HG03469 (cell line): ENCODE data around the gene ZBTB49.

Experiments used
- ATAC-seq: cut with Tn5 transposase; IDR thresholded peaks from one replicate; pipeline ENCODE4 v1.9.1; 2021; ENCODE audit warnings: mild to moderate bottlenecking, moderate library complexity, moderate number of reproducible peaks; ENCODE audit not compliant: unreplicated experiment

The ZBTB49 gene

DNA sequence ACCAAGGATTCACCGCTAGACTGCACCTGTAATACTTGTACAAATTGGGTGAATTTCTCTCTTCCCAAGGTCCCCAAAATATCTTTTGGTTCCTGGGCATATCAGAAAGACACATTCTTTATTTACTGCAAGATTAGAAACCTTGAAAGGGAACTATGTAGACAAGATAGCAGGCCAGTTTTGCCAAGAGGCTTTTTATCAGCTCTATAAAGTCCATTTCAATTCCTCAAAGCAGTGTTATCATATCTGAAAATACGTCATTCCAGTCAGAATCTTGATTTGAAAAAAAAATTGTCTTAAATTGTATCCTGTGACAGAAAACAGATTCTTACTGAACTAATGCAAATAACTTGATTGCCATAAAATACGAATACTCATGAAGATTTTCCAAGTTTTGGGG is 59.8 kb downstream of the ZBTB49 start:
- no peak for ATAC-seq

DNA sequence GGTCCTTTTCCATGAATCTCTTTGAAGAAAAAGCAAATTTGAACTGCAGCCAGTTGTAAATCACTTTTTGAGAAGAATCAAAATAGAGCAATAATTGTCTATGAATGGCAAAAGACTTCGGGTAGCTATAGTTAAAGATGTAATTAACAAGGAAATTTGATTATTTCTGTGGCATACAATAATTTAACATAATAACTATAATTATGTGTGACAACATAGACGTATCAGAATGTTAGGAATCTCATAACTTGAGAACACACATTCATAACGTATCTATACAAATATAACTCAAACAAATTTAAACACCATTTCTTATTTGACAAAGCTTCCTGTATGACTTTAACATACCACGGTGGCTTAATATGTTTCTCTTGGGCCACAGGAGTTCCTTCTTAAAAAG is 60.9 kb downstream of the ZBTB49 start:
- ATAC-seq = no peak

DNA sequence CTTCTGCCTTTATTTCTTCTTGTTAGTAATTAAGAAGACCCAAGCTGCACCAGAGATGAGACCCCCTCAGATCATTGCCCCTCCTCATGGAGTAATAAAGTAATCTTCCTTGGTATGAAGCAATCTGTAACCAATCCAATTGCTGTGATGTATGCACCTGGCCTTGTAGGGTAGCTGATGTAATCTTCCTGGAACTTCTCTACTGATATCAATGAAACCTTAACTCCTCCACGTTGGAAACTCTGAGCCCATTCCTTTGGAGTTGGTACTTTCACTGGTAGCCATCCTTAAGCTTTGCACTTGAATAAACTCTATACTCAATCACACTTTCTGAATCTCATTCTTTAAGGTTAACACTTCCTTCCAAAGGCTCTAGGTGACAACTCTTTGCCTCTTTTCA is 65.3 kb downstream of the ZBTB49 start:
- ATAC-seq = no peak

DNA sequence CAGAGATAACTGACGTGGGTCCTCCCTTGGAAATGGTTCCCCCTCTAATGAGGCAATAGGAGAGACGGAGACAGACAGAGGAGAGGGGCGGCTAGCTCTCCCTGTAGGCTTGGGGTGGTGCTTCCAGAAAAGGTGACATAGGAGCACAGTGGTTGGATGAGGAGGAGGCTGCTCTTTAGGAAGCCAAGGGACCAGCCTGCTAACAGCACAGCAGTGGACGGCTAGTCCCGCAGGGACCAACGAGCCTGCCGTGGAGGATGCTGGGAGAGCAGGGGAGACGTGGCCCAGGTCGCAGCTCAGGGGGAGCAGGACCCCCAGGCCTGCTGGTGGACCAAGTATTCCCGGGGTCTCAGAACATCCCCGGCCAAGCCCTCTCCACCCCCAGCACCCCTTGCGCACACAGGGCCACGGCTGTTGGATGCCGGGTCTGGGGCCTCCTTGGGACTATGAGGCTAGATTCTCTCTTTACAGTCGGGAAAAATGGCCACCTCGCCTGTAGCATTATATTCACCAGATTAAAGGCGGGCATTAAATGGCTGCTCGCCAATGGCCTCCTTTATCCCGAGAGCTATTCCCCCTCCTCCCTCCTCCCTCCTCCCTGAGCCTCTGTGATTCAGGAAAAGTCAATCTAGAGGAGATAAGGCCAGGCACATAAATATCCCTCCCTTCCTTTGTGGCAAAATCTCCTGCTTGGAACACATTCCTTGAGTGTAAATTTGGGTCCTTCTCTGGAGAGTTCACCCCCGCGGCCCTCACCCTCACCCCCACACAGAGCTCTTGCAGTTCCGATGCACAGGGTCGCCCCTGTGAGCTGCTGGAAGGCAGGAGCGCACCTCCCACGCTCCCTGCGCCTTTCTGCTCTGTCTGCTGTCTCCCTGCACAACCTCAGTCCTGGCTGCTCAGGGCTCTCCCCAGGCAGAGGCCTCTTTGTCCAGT is 66.3 kb downstream of the ZBTB49 start:
- no peak for ATAC-seq

DNA sequence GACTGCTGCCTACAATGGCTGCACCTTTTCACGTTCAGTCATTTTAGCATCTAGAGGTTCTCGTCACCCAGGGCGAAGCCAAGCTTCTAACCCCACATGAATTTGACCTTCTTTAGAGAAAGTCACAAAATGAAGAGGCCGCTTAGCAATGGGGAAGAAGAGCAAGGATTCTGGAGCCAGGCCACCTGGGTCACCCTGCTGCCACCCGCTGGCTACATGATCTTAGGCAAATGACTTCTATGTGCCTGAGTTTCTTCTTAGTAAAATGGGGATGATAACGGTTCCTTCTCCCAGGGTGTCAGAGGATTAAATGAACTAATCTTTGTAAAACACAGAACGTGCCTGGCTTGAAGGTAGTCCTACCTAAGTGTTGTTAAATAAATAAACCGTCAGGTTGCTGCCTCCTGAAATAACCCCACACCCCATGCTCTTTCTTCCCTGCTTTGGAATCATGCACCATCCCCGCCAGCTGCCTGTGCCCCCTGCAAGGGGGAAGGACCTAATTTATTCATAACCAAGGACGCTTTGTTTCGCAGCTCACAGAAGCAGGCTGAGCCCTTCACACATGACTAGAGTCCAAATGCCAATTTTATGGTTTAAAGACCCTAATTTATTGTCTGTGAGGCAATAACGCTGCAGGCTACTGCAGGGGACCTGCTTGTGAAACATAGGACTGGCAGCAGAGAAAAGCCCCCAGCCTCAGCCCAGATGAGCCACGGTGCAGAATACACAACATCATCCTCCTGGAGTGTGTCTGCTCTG is 68.2 kb downstream of the ZBTB49 start:
- ATAC-seq = no peak

DNA sequence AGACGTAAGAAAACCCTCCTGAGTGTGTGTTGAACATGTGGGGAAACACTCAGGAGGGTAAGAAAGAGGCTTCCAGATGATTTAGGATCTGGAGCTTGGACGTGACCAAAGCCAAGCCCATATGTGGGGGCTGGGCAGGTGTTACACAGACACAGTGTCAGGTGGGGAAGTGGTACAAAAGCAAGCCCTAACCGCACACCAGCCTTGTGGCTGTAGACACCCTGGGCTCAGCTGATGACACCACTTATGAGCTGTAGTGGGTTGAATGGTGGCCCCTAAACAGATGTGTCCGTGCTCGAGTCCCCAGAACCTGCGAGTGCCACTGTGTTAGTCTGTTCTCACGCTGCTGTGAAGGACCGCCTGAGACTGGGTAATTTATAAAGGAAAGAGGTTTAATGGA is 71.8 kb downstream of the ZBTB49 start:
- ATAC-seq = no peak

DNA sequence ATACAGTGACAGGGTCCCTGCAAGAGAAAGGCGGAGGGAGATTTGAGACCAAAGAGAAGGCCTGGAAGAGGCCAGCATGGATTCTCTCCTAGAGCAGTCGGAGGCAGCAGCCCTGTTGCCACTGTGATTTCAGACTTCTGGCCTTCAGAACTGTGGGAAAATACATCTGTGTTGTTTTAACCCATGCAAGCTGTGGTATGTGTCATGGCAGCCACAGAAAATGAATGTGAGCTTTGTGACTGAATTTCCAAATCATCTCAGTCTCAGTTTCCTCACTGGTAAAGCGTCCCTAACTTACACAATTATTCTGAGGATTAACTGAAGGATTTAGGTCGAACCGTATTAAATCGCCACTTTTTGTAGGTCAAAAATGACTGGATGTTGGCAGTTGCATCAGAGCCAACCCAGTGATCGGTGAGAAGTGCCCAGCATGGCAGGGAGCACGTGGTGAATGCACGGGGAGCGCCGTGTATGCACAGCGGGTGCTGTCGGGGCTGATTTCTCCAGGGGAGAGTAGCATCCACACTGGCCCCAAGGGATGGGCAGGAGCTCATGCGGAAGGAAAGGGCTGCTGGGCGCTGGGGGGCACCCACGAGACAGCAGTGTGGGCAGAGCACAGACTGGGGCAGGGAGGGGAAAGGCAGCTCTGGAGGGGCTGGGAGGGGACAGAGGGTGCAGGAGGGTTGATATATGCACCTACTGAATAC is 73.1 kb downstream of the ZBTB49 start:
- no peak for ATAC-seq

DNA sequence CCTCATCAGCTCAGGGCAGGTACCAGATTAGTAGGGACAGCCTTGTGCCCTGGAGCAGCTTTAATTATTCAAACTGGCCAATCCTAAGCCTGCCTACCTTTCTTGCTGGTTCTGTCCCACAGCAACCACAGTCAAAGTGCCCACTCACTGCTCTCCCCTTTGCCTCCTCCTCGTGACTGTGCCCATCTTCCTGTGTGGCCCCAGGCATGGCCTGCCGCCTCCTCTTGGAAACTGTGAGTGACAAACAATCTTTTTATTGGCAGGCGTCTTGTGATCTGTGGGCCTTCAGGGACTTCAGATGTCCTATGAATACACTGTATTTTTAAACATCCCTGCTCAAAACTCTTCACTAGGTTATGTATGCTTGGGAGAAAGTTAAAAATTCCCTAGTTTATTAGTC is 74.0 kb downstream of the ZBTB49 start:
- ATAC-seq = no peak

DNA sequence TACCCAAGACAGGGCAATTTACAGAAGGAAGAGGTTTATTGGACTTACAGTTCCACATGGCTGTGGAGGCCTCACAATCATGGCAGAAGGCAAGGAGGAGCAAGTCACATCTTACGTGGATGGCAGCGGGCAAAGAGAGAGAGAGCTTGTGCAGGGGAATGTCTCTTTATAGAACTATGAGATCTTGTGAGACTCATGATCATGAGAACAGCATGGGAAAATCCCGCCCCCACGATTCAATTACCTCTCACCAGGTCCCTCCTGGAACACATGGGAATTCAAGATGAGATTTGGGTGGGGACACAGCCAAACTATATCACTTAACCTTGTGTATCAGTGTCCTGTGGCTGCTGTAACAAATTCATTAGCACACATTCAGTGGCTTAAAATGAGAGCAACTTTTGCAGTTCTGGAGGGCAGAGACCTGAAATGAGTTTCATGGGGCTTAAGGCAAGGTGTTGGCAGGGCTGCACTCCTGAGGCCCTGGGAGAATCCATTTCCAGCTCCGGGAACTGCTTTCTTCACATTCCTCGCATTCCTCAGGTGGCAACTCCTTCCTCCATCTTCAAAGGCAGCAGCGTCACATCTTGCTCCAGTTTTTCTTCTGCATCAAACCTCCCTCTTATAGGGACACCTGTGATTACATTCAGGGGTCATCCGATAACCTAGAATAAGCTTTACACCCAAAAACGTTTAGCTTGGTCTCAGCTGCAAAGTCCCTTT is 74.6 kb downstream of the ZBTB49 start:
- no peak for ATAC-seq

DNA sequence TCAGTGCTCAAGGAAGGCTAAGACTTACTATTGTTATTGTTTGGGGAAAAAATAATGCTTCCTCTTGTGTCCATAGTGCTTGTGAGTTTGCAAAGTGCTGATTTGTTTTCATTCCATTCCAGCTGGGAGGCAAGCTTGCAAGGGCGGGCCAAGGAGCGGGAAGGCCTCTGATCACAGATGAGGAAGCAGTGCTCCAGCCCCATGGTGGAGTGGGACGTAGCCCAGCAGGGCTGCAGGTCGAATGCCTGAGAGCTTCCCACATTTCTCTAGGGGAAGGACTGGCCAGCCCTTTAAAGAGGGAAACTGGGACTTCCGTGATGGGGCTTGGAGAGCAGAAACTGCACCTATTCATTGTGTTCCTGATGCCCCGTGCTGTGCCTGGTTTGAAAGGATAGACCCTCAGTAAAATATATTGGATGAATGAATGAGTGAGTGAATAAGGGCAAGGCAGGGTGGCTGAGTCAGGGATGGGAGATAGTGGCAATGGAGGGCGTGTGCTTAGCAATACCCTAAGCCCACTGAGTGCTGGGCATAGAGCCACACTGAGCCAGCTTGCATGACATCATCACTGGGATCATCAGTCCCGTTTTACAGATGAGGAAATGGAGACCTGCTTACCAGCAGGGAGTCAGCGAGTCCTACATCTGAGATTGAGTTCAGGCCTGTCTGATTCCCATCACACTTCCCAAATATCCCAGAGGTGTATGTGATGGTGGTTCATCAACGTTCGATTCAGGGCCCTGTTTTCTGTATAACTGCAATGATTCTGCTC is 78.9 kb downstream of the ZBTB49 start:
- ATAC-seq = no peak
